ENCODE data around the gene BTBD10. TPM values are rescaled to one million over a fixed set of nuclear protein-coding genes. Genes with fewer than 3 reads are reported as not detected.

BTBD10 gene
- total and polyA plus RNA-seq, 9 donors = 21.4 to 39.5 (median 22.9) TPM

- Histone ChIP-seq H3K9me3 (replicated peaks; ENCODE audit: control insufficient read depth, low read depth, low read length) (no peaks in the 10 kb centered on the region), H3K27me3 (ENCODE audit: control insufficient read depth, insufficient read depth, low read length) (no peaks in the 10 kb centered on the region), H3K4me3 (ENCODE audit: low read length) (no peak overlapping the region), H3K4me1 (ENCODE audit: control insufficient read depth, insufficient read depth, low read length) (no peaks in the 10 kb centered on the region), H3K36me3 (ENCODE audit: control insufficient read depth, insufficient read depth, low read length) (no peaks in the 10 kb centered on the region), H3K27ac (ENCODE audit: low read length) (no peak overlapping the region)
- DNase-seq = no peak
- WGBS (ENCODE audit: insufficient coverage) = 92% methylated on average over 2 of the region's 3 CpGs
Measured at GRCh38 chr11:13479688-13480087, 16.7 kb upstream of the BTBD10 start.

- Histone ChIP-seq H3K9me3 (replicated peaks; ENCODE audit: control insufficient read depth, low read depth, low read length) (no peaks in the 10 kb centered on the region), H3K27ac (ENCODE audit: low read length) (no peak overlapping the region), H3K36me3 (ENCODE audit: control insufficient read depth, insufficient read depth, low read length) (no peaks in the 10 kb centered on the region), H3K4me1 (ENCODE audit: control insufficient read depth, insufficient read depth, low read length) (no peaks in the 10 kb centered on the region), H3K27me3 (ENCODE audit: control insufficient read depth, insufficient read depth, low read length) (no peaks in the 10 kb centered on the region), H3K4me3 (ENCODE audit: low read length) (no peak overlapping the region)
- no peak for DNase-seq
- no CpG with 5 or more reads among the region's 3 CpGs for WGBS (ENCODE audit: insufficient coverage)
Measured at GRCh38 chr11:13475091-13475490, 12.1 kb upstream of the BTBD10 start.

GRCh38 chr11:13473013-13473722 lies 10.1 kb upstream of the BTBD10 start:
- no peak for DNase-seq
- no peaks in the 10 kb centered on the region for H3K4me1 ChIP-seq (ENCODE audit: control insufficient read depth, insufficient read depth, low read length)
- 20% methylated on average over 1 of the region's 3 CpGs for WGBS (ENCODE audit: insufficient coverage)
- no peaks in the 10 kb centered on the region for H3K36me3 ChIP-seq (ENCODE audit: control insufficient read depth, insufficient read depth, low read length)
- peaks cover 8% of the 10 kb centered on the region for H3K27me3 ChIP-seq (ENCODE audit: control insufficient read depth, insufficient read depth, low read length)
- H3K4me3 ChIP-seq (ENCODE audit: low read length) = no peak overlapping the region
- H3K27ac ChIP-seq (ENCODE audit: low read length) = no peak overlapping the region
- H3K9me3 ChIP-seq (replicated peaks; ENCODE audit: control insufficient read depth, low read depth, low read length) = no peaks in the 10 kb centered on the region

GRCh38 chr11:13468750-13469149 lies 5.7 kb upstream of the BTBD10 start:
- H3K4me1 ChIP-seq (ENCODE audit: control insufficient read depth, insufficient read depth, low read length) = peaks cover 2% of the 10 kb centered on the region
- H3K27me3 ChIP-seq (ENCODE audit: control insufficient read depth, insufficient read depth, low read length) = peaks cover 13% of the 10 kb centered on the region
- H3K27ac ChIP-seq (ENCODE audit: low read length) = no peak overlapping the region
- WGBS (ENCODE audit: insufficient coverage) = 10% methylated on average over 2 of the region's 5 CpGs
- H3K4me3 ChIP-seq (ENCODE audit: low read length) = no peak overlapping the region
- DNase-seq = no peak
- H3K36me3 ChIP-seq (ENCODE audit: control insufficient read depth, insufficient read depth, low read length) = no peaks in the 10 kb centered on the region
- no peaks in the 10 kb centered on the region for H3K9me3 ChIP-seq (replicated peaks; ENCODE audit: control insufficient read depth, low read depth, low read length)

GRCh38 chr11:13465909-13466371 lies 2.9 kb upstream of the BTBD10 start:
- no peaks in the 10 kb centered on the region for H3K9me3 ChIP-seq (replicated peaks; ENCODE audit: control insufficient read depth, low read depth, low read length)
- H3K4me3 ChIP-seq (ENCODE audit: low read length) = no peak overlapping the region
- no CpG with 5 or more reads among the region's 6 CpGs for WGBS (ENCODE audit: insufficient coverage)
- no peaks in the 10 kb centered on the region for H3K36me3 ChIP-seq (ENCODE audit: control insufficient read depth, insufficient read depth, low read length)
- peaks cover 10% of the 10 kb centered on the region for H3K4me1 ChIP-seq (ENCODE audit: control insufficient read depth, insufficient read depth, low read length)
- peak; percentile 35 for DNase-seq
- H3K27ac ChIP-seq (ENCODE audit: low read length) = no peak overlapping the region
- peaks cover 13% of the 10 kb centered on the region for H3K27me3 ChIP-seq (ENCODE audit: control insufficient read depth, insufficient read depth, low read length)

GRCh38 chr11:13463779-13464290 lies 813 bp upstream of the BTBD10 start:
- Histone ChIP-seq H3K4me3 (ENCODE audit: low read length) (peak overlapping the region; percentile 91), H3K4me1 (ENCODE audit: control insufficient read depth, insufficient read depth, low read length) (peaks cover 10% of the 10 kb centered on the region), H3K27ac (ENCODE audit: low read length) (peak overlapping the region; percentile 89), H3K27me3 (ENCODE audit: control insufficient read depth, insufficient read depth, low read length) (peaks cover 5% of the 10 kb centered on the region), H3K36me3 (ENCODE audit: control insufficient read depth, insufficient read depth, low read length) (no peaks in the 10 kb centered on the region), H3K9me3 (replicated peaks; ENCODE audit: control insufficient read depth, low read depth, low read length) (no peaks in the 10 kb centered on the region)
- 22% methylated on average over 5 of the region's 12 CpGs for WGBS (ENCODE audit: insufficient coverage)
- no peak for DNase-seq

GRCh38 chr11:13462311-13462900 lies 616 bp downstream of the BTBD10 start:
- WGBS (ENCODE audit: insufficient coverage) = 1% methylated on average over 13 of the region's 18 CpGs
- H3K4me1 ChIP-seq (ENCODE audit: control insufficient read depth, insufficient read depth, low read length) = peaks cover 10% of the 10 kb centered on the region
- peak; percentile 72 for DNase-seq

GRCh38 chr11:13461291-13461690 lies 1.7 kb downstream of the BTBD10 start:
- WGBS (ENCODE audit: insufficient coverage) = no CpG with 5 or more reads among the region's 3 CpGs
- Histone ChIP-seq H3K27me3 (ENCODE audit: control insufficient read depth, insufficient read depth, low read length) (no peaks in the 10 kb centered on the region), H3K36me3 (ENCODE audit: control insufficient read depth, insufficient read depth, low read length) (no peaks in the 10 kb centered on the region), H3K4me3 (ENCODE audit: low read length) (no peak overlapping the region), H3K27ac (ENCODE audit: low read length) (no peak overlapping the region), H3K4me1 (ENCODE audit: control insufficient read depth, insufficient read depth, low read length) (peaks cover 10% of the 10 kb centered on the region), H3K9me3 (replicated peaks; ENCODE audit: control insufficient read depth, low read depth, low read length) (no peaks in the 10 kb centered on the region)
- no peak for DNase-seq

More at GRCh38 chr11:13462311-13462900, 616 bp downstream of the BTBD10 start:
- Histone ChIP-seq H3K9me3 (replicated peaks; ENCODE audit: control insufficient read depth, low read depth, low read length) (no peaks in the 10 kb centered on the region), H3K36me3 (ENCODE audit: control insufficient read depth, insufficient read depth, low read length) (no peaks in the 10 kb centered on the region), H3K4me3 (ENCODE audit: low read length) (peak overlapping the region; percentile 91), H3K27ac (ENCODE audit: low read length) (peak overlapping the region; percentile 91), H3K27me3 (ENCODE audit: control insufficient read depth, insufficient read depth, low read length) (no peaks in the 10 kb centered on the region)

GRCh38 chr11:13450832-13451397 lies 12.1 kb downstream of the BTBD10 start:
- Histone ChIP-seq H3K4me1 (ENCODE audit: control insufficient read depth, insufficient read depth, low read length) (no peaks in the 10 kb centered on the region), H3K4me3 (ENCODE audit: low read length) (no peak overlapping the region), H3K9me3 (replicated peaks; ENCODE audit: control insufficient read depth, low read depth, low read length) (no peaks in the 10 kb centered on the region), H3K36me3 (ENCODE audit: control insufficient read depth, insufficient read depth, low read length) (no peaks in the 10 kb centered on the region), H3K27ac (ENCODE audit: low read length) (no peak overlapping the region), H3K27me3 (ENCODE audit: control insufficient read depth, insufficient read depth, low read length) (no peaks in the 10 kb centered on the region)
- WGBS (ENCODE audit: insufficient coverage) = 80% methylated on average over 1 of the region's 2 CpGs
- no peak for DNase-seq

- no peaks in the 10 kb centered on the region for H3K27me3 ChIP-seq (ENCODE audit: control insufficient read depth, insufficient read depth, low read length)
- H3K36me3 ChIP-seq (ENCODE audit: control insufficient read depth, insufficient read depth, low read length) = no peaks in the 10 kb centered on the region
- H3K9me3 ChIP-seq (replicated peaks; ENCODE audit: control insufficient read depth, low read depth, low read length) = no peaks in the 10 kb centered on the region
- no peak for DNase-seq
- H3K27ac ChIP-seq (ENCODE audit: low read length) = no peak overlapping the region
- no peak overlapping the region for H3K4me3 ChIP-seq (ENCODE audit: low read length)
- no CpG with 5 or more reads among the region's 1 CpG for WGBS (ENCODE audit: insufficient coverage)
- no peaks in the 10 kb centered on the region for H3K4me1 ChIP-seq (ENCODE audit: control insufficient read depth, insufficient read depth, low read length)
Measured at GRCh38 chr11:13449522-13449921, 13.5 kb downstream of the BTBD10 start.

Measured in muscle of leg (tissue), 11 donors.